SH-SY5Y (cell line): Measurements from ENCODE around the gene PJA1.

ENCODE experiments used
- GATA2 ChIP-seq: IDR thresholded peaks from 2 replicates; pipeline ENCODE4 v1.6.1; 2011; ENCODE audit warnings: mild to moderate bottlenecking, low read depth, low read length
- GATA3 ChIP-seq: IDR thresholded peaks from 2 replicates; pipeline ENCODE4 v1.6.1; 2011; ENCODE audit warnings: low read depth, mild to moderate bottlenecking, low read length, moderate library complexity

The PJA1 gene

DNA sequence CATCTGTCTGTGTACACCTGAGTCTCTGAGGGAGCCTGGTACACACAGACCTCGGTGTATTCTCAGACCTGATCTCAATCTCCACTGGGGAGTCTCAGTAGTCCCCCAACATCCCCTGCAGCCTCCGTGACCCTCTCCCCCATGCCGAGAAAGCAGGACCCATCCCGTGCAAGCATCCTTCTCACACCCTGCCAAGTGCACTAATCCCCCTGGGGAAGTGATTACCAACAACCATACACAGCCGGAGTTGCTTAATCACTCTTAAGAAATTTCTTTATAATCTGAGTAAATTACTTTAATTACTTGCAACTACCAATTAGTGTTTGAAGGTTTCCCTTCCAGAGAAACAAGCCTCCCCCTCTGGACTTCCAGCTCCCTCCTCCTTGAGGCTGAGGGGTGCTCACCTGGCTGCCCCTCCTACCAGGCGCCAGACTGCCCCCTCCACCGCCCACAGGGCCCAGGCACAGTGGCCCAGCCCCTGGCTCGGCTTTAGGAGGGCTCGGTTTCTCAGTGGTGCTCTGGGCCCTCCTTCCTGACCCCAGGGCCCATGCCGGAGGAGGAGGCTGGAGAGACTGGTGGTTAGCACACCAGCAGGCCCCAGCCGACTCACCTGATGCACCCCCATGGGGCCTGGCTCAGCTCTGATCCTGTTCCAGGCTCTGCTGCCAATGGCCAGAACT, 43.8 kb downstream of the PJA1 start:
- no peak for TF ChIP-seq GATA2
- no peak for TF ChIP-seq GATA3

GRCh38 chrX:69120476-69120875, 44.8 kb downstream of the PJA1 start:
- TF ChIP-seq GATA3: no peak
- TF ChIP-seq GATA2: no peak

- TF ChIP-seq GATA2 (no peak), GATA3 (no peak)
Measured at GRCh38 chrX:69119122-69119521, 46.1 kb downstream of the PJA1 start.

DNA sequence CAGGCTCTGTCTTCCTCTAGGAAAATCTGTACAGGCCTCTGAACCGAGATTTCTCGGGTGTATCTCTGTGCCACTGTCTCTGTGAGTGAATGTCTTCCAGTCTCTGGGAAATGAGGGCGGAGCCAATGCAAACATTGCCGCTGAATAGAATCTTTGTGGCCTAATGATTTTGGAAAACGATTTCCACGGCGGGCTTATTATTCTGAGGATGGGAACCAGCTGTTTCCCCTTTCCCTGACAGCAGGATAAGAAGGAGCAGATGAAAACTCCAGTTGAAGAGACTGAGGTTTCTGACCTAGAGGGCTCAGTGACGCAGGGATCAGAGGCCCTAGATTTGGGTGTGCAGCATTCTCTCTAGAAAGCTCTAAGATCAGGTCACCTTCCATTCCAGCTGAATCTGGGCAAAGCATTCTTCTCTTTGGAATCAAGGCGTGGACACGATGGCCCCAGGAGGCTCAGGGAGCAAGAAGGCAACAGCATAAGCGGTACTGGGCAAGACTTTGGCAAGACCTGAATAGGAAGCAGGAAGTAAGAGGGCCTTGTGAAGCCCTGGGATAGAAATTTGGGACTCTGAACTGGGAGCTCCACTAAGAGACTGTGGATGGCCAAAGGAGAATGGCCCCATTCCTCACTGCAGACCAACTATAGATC, 47.3 kb downstream of the PJA1 start:
- TF ChIP-seq GATA2 (no peak), GATA3 (no peak)

GRCh38 chrX:69116077-69116476, 49.2 kb downstream of the PJA1 start:
- no peak for TF ChIP-seq GATA2
- no peak for TF ChIP-seq GATA3

GRCh38 chrX:69113723-69114122, 51.5 kb downstream of the PJA1 start:
- no peak for TF ChIP-seq GATA2
- no peak for TF ChIP-seq GATA3
